H1 (cell line): Measurements from ENCODE around the gene SOX15. TPM values are rescaled to one million over a fixed set of nuclear protein-coding genes. Genes with fewer than 3 reads are reported as not detected.

ENCODE experiments used
- CBX8 ChIP-seq: fragments of 300-800, 300-1000 bp; sonication (generic); IDR thresholded peaks from 2 replicates; pipeline ENCODE4 v1.7.1; 2016; ENCODE audit warnings: low read depth, low read length, borderline replicate concordance
- EZH2 ChIP-seq: fragments of 200-600 bp; sonication (generic); IDR thresholded peaks from 2 replicates; pipeline ENCODE4 v1.7.1; 2012; ENCODE audit warnings: low read depth, mild to moderate bottlenecking, moderate library complexity, low read length, inconsistent platforms; ENCODE audit not compliant: severe bottlenecking
- JUND ChIP-seq: IDR thresholded peaks from 2 replicates; pipeline ENCODE4 v1.6.1; 2011; ENCODE audit warnings: mild to moderate bottlenecking, improper control_type of control experiment, low read length
- KDM1A ChIP-seq: fragments of 200-600, 300-600 bp; sonication (generic); IDR thresholded peaks from 2 replicates; pipeline ENCODE4 v1.7.1; 2016; ENCODE audit warnings: mild to moderate bottlenecking, low read length, borderline replicate concordance
- POLR2A ChIP-seq, 2 experiments: IDR thresholded peaks; 1 replicate in 1 of 2; 2 replicates in 1 of 2; pipeline ENCODE4 v1.6.1; 2011; ENCODE audit warnings: low read depth in 2 of 2, low read length in 2 of 2, mild to moderate bottlenecking in 2 of 2; ENCODE audit errors: control extremely low read depth in 1 of 2
- RAD21 ChIP-seq, 2 experiments: IDR thresholded peaks in 1 of 2; conservative IDR thresholded peaks in 1 of 2; 2 replicates each; pipeline ENCODE4 v1.6.1; 2011; ENCODE audit warnings: low read depth in 2 of 2, low read length in 2 of 2, improper control_type of control experiment in 1 of 2, inconsistent platforms in 1 of 2, mild to moderate bottlenecking in 1 of 2, moderate library complexity in 1 of 2
- SAP30 ChIP-seq: fragments of 300-600 bp; sonication (generic); IDR thresholded peaks from 2 replicates; pipeline ENCODE4 v1.7.1; 2012; ENCODE audit warnings: low read length, moderate library complexity, mild to moderate bottlenecking, inconsistent platforms; ENCODE audit not compliant: insufficient read depth, insufficient replicate concordance
- SRF ChIP-seq: IDR thresholded peaks from 2 replicates; pipeline ENCODE4 v1.6.1; 2011; ENCODE audit warnings: mild to moderate bottlenecking, low read depth, low read length, moderate library complexity
- polyA plus RNA-seq, 7 experiments: library from polyadenylated mRNA; depleted of rRNA in 3 of 7; stranded (reverse) in 5 of 7; unstranded in 2 of 7; fragments of >200 nt in 5 of 7; fragments of 200-250 nt in 2 of 7; gene quantifications; 1 replicate in 5 of 7; 2 replicates in 1 of 7; 4 replicates in 1 of 7; pipeline versions ENCODE4 v1.2.1 to v1.2.3, GENCODE V29; 2011 to 2013; ENCODE audit warnings: missing spikeins in 2 of 7, mixed read lengths in 2 of 7
- total RNA-seq: library from RNA; stranded (reverse); fragmentation: NEBNext Ultra II Directional; extraction: Animal tissue kit (Norgen Biotek cat#: 25700); gene quantifications from 2 replicates; pipeline ENCODE4 v1.2.1, GENCODE V29; 2021
- TF ChIP-seq, protein P1 (sequence below): IDR thresholded peaks from 2 replicates; pipeline ENCODE4 v1.6.1; 2012; ENCODE audit warnings: low read length, inconsistent platforms

Gene SOX15
- total and polyA plus RNA-seq, 2 of the 8 experiments (the other 6 are each of a cell fraction or from before 2014, with no cell fraction given): 14.3 to 26.8 TPM

- TF ChIP-seq, protein P1, sequence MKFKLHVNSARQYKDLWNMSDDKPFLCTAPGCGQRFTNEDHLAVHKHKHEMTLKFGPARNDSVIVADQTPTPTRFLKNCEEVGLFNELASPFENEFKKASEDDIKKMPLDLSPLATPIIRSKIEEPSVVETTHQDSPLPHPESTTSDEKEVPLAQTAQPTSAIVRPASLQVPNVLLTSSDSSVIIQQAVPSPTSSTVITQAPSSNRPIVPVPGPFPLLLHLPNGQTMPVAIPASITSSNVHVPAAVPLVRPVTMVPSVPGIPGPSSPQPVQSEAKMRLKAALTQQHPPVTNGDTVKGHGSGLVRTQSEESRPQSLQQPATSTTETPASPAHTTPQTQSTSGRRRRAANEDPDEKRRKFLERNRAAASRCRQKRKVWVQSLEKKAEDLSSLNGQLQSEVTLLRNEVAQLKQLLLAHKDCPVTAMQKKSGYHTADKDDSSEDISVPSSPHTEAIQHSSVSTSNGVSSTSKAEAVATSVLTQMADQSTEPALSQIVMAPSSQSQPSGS: 0 out of 2 replicates have a peak, but pooled peaks have one; percentile 54
- peak; percentile 37; the same call in 1 of the 2 replicates for TF ChIP-seq JUND
- no peak for TF ChIP-seq CBX8
- TF ChIP-seq SRF: no peak
- TF ChIP-seq EZH2: no peak
- TF ChIP-seq POLR2A (IDR thresholded peaks at IDR 0.05; ENCODE audit: control extremely low read depth in 1 of 2, low read depth in 2 of 2, low read length in 2 of 2): peak in 1 of 2 experiments; percentile 38; a peak in 2 of 3 replicates
- peak; percentile 21 to 53; a peak in 3 of 4 replicates for TF ChIP-seq RAD21 (IDR thresholded peaks at IDR 0.05 in 1 of 2, conservative IDR thresholded peaks at IDR 0.05 in 1 of 2; ENCODE audit: low read depth in 2 of 2, low read length in 2 of 2)
- TF ChIP-seq KDM1A: no peak
- TF ChIP-seq SAP30: peak; percentile 35
Observed at GRCh38 chr17:7560172-7561027, 29.5 kb downstream of the SOX15 start (continued).
